Stimulated activated CD4-positive, alpha-beta T cell treated with anti-CD3 and anti-CD28 coated beads, Interleukin-4, amount 100 ng/mL, for 1 hour (primary cell): ENCODE measurements around the gene ZMPSTE24.
"Not testable (repeated sequence)": the region's sequence is repeated elsewhere in the genome, so short reads cannot be mapped to it uniquely, and the experiment has no call there.

ENCODE experiments used
- DNase-seq: peaks from one replicate; pipeline ENCODE4 v3.0.0-alpha.2; 2020

The ZMPSTE24 gene

DNA sequence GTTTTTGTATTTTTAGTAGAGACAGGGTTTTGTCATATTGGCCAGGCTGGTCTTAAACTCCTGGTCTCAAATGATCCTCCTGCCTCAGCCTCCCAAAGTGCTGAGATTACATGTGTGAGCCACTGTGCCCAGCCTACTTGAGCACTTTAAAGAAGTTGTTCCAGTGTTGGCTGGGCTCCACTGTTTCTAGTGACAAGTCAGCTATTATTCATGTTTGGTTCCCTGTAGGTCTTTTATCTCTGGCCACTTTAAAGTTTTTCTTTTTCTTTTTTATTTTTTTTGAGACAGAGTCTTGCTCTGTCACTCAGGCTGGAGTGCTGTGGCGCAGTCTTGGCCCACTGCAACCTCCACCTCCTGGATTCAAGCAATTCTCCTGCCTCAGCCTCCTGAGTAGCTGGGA is 73.4 kb downstream of the ZMPSTE24 start:
- DNase-seq = not testable (repeated sequence)

DNA sequence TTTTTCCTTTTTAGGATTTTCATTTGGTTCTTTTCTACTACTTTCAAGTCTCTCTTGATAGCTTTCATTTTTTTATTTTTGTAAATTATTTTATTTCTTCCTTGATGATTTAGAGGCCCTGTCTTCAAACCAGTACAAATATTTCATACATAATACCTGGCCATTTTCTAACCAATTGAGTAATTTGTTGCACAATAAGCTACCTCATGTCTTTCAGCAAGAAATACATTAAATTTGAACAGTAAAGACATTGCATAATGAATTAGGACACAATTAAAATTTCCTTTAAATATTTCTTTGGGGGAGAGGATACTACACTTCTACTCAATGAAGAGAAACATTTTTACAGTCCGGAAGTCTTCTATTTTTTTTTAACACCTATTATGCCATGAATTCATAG is 74.7 kb downstream of the ZMPSTE24 start:
- DNase-seq = no peak

- DNase-seq = no peak
Observed at GRCh38 chr1:40337443-40337842, 79.4 kb downstream of the ZMPSTE24 start.

DNA sequence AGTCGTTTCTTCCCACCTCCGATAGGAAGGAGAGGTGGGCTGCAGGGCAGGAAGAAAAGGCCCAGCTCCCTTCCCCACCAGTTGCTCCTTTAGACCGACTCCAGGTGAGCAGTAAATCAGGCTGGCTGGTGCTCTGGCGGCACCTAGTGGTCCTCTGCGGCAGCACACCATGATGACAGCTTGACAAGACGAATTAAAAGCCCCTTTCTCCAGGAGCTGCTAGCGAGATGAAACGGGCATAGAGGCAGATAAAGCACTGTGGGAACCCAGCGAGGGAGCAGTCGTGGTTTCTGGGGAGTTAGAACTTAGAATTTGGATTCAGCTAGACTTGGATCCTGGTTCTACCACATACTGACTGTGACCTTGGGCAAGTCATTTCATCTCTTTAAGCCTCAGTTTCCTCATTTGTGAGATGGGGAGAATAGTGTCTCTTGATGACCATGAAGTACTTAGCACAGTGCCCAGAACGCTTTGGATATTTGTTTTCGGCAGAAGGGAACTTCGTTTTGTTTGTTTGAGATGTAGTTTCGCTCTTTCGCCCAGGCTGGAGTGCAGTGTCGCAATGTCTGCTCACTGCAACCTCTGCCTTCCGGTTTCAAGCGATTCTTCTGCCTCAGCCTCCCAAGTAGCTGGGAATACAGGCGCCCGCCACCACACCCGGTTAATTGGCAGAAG is 80.8 kb downstream of the ZMPSTE24 start:
- DNase-seq = peak; percentile 89

DNA sequence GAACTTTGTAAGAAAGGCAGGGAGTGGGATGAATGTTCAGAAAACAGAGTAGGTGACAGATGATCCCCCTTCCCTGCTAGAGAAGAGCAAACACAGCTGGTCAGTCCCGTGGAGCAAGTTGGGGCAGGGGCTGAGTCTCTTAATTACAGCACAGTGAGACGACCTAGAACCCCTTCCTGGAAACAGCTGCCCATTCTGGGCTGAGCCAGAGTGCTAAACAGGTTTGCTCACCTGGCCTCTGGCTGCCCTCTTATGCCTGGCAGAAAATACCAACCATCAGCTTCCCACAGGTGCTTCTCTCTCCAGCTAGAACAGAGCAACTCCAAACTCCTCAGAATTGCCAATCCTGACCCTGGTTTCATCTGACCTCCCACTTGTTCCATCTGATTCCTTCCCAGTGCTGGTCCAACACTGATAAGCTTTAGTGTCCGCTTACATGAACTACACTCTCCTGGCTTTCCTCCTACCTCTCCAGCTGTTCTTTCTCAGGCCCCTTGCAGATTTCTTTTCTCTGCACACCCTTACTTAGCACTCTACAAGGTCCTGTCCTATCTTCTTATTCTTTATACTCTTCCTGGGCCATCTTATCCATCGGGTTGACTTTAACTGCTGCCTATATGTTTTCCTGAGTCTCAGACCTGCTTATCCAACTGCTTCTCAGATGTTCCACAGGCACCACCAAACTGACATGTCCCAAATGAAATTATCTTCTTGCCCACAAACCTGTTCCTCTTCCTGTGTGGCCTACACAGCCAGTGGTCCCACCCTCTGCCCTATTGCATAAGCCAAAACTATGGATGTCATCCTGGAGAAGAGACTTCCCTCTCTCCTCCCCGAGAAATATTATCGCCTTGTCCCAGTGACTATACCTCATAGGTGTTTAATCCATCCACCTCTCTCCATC is 81.6 kb downstream of the ZMPSTE24 start:
- DNase-seq = no peak

DNA sequence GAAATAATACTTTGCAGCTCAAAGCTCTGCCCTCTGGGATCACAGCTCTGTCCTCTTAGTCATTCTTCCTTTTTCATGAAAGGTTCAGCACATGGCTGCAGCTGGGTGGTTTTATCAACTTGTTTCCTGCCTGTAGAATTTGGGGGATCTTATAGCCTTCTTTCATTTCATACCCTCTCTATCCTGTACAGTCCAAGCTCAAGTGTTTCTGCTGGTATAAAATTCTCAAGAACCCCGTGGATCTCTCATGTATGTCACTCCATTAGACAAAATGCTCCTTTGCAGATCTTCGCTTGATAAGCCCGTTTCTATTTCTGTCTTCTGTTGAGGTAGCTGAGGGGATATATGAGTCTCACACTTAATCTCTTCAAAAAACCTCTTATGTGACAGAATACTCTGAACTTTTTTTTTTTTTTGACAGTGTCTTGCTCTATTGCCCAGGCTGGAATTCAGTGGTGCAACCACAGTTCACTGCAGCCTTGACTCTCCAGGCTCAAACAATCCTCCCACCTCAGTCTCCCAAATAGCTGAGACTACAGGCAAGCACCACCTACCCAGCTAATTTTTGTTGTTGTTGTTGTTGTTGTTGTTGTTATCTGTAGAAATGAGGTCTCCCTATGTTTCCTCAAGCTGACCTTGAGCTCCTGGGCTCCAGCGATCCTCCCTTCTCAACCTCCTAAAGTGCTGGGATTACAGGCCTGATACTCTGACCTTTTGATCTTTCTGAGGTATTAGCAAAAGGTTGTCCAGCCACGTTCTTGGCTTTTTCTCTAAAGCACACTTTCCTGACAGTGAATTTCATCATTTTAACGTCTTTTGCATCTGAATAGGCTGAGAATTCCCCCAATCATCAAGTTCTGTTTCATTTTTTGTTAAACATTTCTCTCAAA is 83.7 kb downstream of the ZMPSTE24 start:
- no peak for DNase-seq

- DNase-seq = not testable (repeated sequence)
Observed at GRCh38 chr1:40342381-40342717, 84.3 kb downstream of the ZMPSTE24 start.
